ENCODE results near the gene ATP1A3.
"Not testable (repeated sequence)": the region's sequence is repeated elsewhere in the genome, so short reads cannot be mapped to it uniquely, and the experiment has no call there.

Gene ATP1A3

DNA sequence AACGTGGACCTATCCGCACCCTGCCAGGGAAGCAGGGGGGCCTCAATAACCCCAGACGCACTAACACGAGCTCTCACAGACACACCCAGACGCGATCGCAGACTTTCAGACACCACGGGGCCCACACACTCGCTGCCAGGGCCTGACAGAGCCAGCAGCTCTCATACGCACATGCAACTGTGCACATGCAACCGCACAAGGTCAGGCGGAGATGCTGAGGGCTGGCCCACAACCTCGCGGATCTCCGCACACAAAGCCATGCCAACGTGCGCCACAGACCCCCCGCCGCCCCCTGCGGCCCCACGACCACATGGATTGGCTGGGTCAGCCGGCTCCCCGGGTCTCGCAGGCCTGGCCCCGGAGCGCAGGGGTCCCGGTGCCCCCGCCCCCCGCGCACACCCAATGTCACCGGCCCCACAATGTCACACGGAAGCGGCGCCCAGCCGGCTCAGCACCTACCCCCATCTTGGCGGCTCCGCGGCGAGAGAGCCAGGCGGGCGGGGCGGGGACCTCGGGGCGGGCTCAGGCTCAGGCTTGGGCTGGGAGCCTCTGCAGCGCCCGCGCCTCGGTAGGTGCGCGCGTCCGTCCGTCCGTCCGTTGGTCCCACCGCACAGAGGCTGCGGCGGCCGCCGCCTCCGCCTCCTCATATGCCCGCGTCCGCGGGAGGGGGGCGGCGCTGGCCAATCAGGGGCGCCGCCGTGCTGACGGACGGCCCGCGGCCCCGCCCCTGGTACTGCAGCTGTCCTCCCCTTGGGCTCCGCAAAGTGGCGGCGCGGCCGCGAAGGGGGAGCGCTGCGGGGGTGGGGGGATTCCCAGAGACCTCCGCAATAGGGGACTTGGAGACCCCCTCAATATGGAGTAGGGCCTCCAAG, at the start of gene ATP1A3:
Gene ATP1A3, minus strand, starts transcription at position 619 of the 872 bp plus-strand sequence. Its CDS starts 154 bp downstream, at position 465.
- TF ChIP-seq, protein P1, sequence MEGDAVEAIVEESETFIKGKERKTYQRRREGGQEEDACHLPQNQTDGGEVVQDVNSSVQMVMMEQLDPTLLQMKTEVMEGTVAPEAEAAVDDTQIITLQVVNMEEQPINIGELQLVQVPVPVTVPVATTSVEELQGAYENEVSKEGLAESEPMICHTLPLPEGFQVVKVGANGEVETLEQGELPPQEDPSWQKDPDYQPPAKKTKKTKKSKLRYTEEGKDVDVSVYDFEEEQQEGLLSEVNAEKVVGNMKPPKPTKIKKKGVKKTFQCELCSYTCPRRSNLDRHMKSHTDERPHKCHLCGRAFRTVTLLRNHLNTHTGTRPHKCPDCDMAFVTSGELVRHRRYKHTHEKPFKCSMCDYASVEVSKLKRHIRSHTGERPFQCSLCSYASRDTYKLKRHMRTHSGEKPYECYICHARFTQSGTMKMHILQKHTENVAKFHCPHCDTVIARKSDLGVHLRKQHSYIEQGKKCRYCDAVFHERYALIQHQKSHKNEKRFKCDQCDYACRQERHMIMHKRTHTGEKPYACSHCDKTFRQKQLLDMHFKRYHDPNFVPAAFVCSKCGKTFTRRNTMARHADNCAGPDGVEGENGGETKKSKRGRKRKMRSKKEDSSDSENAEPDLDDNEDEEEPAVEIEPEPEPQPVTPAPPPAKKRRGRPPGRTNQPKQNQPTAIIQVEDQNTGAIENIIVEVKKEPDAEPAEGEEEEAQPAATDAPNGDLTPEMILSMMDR (conservative IDR thresholded peaks at IDR 0.05; ENCODE audit: low read length): no peak
- peak; percentile 24 for DNase-seq (ENCODE audit: low read depth)
- no peak within 1 kb of the TSS; the same call in 1 of the 2 replicates for H3K4me3 ChIP-seq (ENCODE audit: low read length)

DNA sequence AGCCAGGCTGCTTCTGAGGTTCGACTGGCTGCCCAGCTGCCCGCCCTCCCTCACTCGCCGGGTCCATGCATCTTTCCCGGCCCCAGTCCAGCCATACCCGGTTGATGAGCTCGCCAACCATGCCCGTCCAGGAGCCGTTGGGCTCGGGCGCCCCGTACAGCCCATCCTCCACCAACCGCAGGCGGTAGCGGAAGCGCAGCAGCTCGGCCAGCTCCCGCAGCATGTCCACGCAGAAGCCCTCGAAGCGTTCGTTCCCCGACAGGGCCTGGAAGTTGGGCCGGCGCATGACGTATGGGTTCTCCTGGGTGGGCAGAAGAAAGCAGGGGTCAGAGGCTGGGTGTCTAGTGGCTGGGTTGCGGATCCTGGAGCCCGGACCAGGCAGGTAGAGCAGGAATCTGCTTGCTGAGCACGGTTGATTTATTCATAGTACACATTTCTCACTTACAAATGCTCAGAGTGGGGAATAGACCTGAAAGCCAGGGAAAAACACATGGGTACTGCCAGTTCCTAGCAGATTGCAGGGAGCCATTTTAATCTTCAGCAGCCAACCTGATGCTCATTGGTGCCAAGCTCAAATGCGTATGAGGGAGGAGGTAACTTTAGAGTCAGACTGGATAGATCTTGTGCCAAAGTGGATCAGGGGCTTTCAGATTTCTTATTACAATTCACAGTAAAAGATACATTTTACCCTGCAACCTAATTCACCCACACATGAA, 48.6 kb upstream of the ATP1A3 start:
- no peak overlapping the region for H3K4me3 ChIP-seq (ENCODE audit: low read length)
- TF ChIP-seq, protein P1 (conservative IDR thresholded peaks at IDR 0.05; ENCODE audit: low read length): no peak
- no peak for DNase-seq (ENCODE audit: low read depth)

DNA sequence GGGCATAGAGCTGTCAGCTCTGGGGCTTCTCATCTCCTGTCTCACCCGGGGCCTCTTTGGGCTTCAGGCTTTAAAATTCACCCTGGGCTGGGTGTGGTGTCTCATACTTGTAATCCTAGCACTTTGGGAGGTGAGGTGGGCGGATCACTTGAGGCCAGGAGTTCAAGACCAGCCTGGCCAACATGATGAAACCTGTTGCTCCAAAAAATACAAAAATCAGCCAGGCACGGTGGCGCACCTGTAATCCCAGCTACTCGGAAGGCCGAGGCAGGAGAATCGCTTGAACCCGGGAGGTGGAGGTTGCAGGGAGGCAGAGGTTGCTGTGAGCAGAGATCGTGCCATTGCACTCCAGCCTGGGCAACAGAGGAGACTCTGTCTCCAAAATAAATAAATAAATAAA, 46.5 kb upstream of the ATP1A3 start:
- H3K4me3 ChIP-seq (ENCODE audit: low read length): not testable (repeated sequence)

DNA sequence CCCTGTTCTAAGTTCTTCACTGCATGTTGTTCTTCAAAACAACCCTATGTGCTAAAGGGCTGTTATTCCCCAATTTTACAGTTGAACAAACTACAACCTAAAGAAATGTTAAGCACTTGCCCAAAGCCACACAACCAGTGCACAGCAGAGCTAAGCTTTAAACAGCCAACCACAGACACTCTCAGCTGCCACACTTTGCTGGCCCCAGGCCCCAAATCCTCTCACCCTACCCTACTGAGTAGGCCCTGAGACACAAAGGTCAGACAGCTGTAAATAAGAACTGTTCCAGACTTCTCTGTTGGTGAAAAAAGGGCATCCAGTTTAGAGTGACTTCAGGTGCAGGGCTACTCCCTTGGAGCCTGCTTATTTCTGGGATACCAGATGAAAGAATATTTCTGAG, 46.0 kb upstream of the ATP1A3 start:
- H3K4me3 ChIP-seq (ENCODE audit: low read length): no peak overlapping the region
- no peak for DNase-seq (ENCODE audit: low read depth)
- TF ChIP-seq, protein P1 (conservative IDR thresholded peaks at IDR 0.05; ENCODE audit: low read length): no peak

More for the DNA sequence above, 46.5 kb upstream of the ATP1A3 start:
- not testable (repeated sequence) for DNase-seq (ENCODE audit: low read depth)

DNA sequence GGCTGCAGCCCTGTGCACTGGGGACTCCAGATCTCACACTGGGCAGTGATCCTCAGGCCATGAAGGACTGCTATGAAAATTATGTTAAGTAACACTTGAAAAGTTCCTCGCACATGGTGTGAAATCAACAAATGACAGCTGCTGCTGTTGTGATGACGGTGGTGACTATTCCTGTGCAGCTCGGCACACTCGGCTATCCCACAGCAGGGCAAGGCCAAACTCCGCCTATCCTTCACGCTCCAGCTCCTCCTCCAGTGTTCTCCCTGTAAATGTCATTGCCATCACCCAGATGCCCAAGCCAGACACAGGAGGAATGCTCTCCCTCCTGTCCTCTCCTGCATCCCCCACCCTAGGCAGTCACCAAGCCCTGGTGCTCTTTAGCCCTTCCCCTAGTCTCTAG, 44.6 kb upstream of the ATP1A3 start:
- TF ChIP-seq, protein P1 (conservative IDR thresholded peaks at IDR 0.05; ENCODE audit: low read length): no peak
- H3K4me3 ChIP-seq (ENCODE audit: low read length): no peak overlapping the region
- peak; percentile 13 for DNase-seq (ENCODE audit: low read depth)

DNA sequence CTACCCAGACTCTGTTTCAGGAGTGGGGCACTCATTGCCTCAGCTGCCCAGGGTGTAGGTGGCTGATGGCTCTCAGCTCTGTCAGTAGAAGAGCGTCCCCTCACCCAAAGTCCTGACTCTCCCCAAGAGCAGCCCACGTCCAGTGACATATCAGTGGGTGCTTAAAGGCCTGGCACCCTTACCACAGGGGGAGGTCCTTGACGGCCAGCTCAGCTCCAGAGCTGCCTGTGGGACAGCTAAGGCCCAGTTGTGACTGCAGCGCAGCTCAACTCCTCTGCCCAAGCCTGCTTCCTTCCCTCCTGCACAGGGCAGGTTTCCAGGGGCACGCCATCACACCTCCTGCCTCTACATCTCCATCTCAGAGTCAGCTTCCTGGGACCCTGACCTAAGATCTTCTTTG, 43.6 kb upstream of the ATP1A3 start:
- no peak overlapping the region for H3K4me3 ChIP-seq (ENCODE audit: low read length)
- TF ChIP-seq, protein P1 (conservative IDR thresholded peaks at IDR 0.05; ENCODE audit: low read length): no peak
- no peak for DNase-seq (ENCODE audit: low read depth)

DNA sequence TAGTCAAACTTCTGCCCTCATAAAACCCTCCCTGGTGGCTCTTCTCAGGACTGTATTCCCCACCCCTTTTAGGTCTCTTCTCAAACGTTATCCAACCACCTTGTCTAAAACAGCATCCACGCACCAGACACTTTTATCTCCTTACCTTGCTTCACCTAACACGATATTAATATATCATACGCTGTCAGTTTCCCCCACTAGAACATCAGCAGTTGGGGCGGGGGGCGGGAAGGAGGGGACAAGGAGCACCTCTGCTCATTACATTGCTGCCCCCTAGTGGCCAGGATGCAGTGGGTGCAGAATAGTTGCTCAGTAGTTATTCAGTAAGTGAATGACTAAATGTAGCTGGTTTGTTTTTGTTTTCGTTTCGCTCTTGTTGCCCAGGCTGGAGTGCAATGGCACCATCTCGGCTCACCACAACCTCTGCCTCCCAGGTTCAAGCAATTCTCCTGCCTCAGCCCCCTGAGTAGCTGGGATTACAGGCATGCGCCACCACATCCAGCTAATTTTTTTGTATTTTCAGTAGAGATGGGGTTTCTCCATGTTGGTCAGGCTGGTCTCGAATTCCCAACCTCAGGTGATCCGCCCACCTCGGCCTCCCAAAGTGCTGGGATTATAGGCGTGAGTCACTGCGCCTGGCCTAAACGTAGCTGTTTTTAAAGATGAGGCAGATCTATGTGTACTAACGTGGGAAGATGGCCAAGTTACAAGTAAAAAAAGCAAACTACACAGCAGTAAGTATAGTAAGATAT, 40.8 kb upstream of the ATP1A3 start:
- TF ChIP-seq, protein P1 (conservative IDR thresholded peaks at IDR 0.05; ENCODE audit: low read length): peak; percentile 85
- H3K4me3 ChIP-seq (ENCODE audit: low read length): not testable (repeated sequence)
- DNase-seq (ENCODE audit: low read depth): peak; percentile 68
